HG02884 (cell line): ENCODE measurements around the gene SH3RF3.

Experiments
- ATAC-seq: cut with Tn5 transposase; IDR thresholded peaks from one replicate; pipeline ENCODE4 v1.9.1; 2021; ENCODE audit warnings: mild to moderate bottlenecking, moderate library complexity; ENCODE audit not compliant: unreplicated experiment

SH3RF3 gene

DNA sequence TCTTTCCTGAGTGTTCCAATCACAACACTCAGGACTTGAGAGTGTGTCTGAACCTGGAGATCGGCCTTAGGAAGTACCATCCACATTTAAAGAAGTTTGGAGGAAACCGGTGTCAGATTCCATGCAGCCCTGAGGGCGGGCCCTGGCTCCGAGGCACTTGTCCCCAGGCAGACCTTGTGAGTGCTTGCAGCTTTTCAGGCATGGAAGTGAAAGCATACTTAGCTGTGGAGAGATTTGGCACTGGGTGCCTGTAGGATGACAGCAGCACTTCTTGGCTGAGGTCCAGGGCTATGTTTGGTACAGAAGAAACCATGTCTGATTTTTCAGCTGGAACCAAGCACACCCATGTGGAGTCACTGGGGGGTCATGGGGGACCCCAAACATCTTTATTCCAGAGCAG is 253.9 kb downstream of the SH3RF3 start:
- no peak for ATAC-seq

- ATAC-seq = no peak
These were observed 254.7 kb downstream of the SH3RF3 start for GRCh38 chr2:109383505-109384307.

DNA sequence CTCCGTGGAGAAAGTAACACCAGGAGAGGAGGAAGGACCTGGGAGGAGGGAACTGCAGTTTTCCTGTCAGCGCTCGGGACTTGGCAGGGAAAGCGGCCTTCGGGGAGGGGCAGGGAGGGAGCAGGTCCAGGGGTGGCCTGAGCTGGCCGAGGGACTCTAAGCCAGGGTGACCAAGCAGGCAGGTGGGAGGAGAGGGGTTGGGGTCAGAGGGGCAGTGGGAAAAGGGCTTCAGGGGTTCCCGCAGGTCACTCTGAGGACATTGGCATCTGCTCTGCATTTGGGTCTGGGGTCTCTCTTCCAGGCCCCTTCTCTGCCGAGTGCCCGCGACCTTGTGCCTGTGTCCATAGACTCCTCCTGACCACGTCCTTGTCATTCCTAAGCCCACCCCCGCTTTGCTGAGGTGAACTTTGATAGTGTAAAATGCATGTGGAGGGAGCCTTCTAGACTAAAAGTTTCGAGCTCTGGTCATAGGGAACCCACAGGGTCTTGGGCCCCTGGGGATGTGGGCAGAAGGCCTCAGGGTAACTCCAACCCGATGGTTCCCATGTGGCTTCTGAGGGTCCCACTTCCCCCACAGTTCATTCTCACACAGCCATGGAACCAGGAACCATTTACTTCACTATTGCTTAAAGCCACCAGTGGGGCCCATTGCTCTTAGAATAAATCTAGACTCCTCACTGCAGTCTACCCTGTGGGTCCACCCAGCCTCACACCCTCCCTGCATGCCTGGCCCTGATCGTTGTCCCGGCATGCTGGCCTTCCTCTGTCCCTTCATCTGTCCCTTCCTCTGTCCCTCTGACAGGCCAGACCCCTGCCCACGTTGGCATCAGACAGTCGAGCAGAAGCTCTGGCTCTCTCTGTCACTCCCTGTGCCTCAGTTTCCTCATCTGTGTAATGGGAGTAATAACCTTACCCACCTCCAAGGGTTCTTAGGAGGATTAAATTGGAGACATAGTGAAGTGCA is 255.6 kb downstream of the SH3RF3 start:
- no peak for ATAC-seq

DNA sequence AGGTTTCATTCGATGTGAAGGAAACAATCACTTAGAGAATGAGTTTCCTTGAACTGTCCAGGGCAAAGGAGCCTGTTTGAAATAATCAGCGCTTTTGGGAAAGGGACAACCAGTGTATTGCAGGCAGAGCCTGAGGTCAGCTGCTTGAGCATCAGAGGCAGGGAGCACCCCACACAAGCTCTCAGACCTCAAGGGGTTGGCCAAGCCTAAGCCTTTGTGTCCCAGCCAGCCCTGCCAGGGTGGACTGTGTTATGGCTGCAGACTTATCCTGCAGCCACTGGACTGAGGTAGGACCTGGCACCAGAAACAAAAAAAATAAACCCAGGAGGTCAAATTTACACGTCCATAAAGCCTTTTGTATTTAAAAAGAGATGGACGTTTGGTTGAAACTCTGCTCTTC is 256.5 kb downstream of the SH3RF3 start:
- no peak for ATAC-seq

GRCh38 chr2:109386004-109386695 is 257.1 kb downstream of the SH3RF3 start:
- no peak for ATAC-seq

- no peak for ATAC-seq
These were observed 258.3 kb downstream of the SH3RF3 start for GRCh38 chr2:109387221-109387735.

GRCh38 chr2:109387778-109388469 is 258.9 kb downstream of the SH3RF3 start:
- no peak for ATAC-seq

DNA sequence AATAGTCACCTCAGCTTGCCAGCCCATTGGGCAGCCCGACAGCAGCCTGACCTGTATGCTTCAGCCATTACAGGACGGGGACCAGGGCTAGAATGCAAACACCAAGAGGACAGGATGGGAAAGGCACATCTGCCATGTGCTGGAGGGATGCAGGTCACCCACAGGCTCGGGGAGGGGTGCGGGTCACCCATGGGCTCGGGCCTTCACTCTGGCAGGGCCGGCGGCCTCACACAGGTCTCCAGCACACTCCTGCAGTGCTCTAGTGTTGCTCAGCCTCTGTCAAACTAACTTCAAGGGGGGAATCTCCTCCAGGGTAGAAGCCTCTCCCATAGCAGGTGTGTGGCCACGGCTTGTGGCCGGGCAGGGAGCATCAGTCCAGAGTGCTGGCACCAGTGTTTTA is 262.2 kb downstream of the SH3RF3 start:
- ATAC-seq = no peak

DNA sequence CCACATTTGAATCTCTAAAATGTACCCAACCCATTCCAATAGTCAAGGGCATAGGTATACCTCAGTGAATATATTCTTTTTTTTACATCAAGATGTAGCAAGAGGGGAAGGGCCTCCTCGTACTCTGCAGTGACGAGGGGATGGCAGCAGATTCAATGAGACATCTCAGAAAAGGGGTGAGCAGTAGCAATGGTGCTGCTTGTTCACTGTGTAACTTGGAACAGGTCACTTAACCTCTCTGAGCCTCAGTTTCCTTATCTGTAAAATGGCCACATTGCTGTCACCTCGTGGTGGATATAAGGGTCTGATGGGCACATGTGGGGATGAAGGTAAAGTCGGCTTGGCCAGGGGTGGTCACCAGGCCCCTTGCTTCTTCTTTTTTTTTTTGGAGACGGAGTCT is 263.1 kb downstream of the SH3RF3 start:
- no peak for ATAC-seq

- no peak for ATAC-seq
These were observed 264.0 kb downstream of the SH3RF3 start for GRCh38 chr2:109392816-109393661.

- no peak for ATAC-seq
These were observed 264.6 kb downstream of the SH3RF3 start for GRCh38 chr2:109393662-109393972.

GRCh38 chr2:109395494-109396201 is 266.6 kb downstream of the SH3RF3 start:
- no peak for ATAC-seq

- no peak for ATAC-seq
These were observed 267.5 kb downstream of the SH3RF3 start for GRCh38 chr2:109396202-109397180.

GRCh38 chr2:109397893-109398292 is 268.9 kb downstream of the SH3RF3 start:
- ATAC-seq = no peak

- no peak for ATAC-seq
These were observed 269.5 kb downstream of the SH3RF3 start for GRCh38 chr2:109398366-109399015.

DNA sequence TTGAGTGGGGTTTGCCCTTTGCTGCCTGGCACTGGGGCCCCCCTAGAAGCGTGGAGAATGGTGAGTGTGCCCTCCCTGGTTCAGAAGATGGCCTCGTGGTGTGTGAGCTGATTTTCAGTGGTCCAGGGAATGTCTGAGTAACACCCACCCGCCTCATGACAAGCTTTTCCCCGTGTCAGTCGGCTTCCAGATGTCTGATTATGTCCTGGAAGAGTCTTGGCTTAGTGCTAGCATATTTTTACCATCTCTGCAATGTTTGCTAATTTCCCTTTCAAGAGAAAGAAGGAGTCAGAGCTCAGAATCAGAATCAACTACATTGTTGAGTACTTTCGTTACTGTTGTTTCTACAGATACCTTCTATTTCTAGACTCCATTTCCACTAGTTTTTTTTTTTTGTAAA is 270.1 kb downstream of the SH3RF3 start:
- no peak for ATAC-seq

- no peak for ATAC-seq
These were observed 271.1 kb downstream of the SH3RF3 start for GRCh38 chr2:109400102-109400501.
